ENCODE measurements around the gene FOXJ2. TPM values are rescaled to one million over a fixed set of nuclear protein-coding genes. Genes with fewer than 3 reads are reported as not detected.
"Not testable (repeated sequence)": the region's sequence is repeated elsewhere in the genome, so short reads cannot be mapped to it uniquely, and the experiment has no call there.

The FOXJ2 gene
- total and polyA plus RNA-seq, 7 donors: 2.8 to 17.1 (median 12.5) TPM

- Histone ChIP-seq H3K4me1 (no peaks in the 10 kb centered on the region), H3K27me3 (peaks cover 0 to 38% (median 3%) of the 10 kb centered on the region in 3 donors), H3K9me3 (no peaks in the 10 kb centered on the region), H3K4me3 (no peak overlapping the region), H3K36me3 (no peaks in the 10 kb centered on the region), H3K27ac (no peak overlapping the region)
- TF ChIP-seq POLR2AphosphoS5 (IDR thresholded peaks at IDR 0.05) (no peak), CTCF (IDR thresholded peaks at IDR 0.05) (no peak), POLR2A (IDR thresholded peaks at IDR 0.05) (no peak), EP300 (IDR thresholded peaks at IDR 0.05) (no peak)
- WGBS, 2 donors: 69 to 91% methylated on average over 7 of the region's 7 CpGs
- intact Hi-C loops (cut with DNase I): no loop called here
- DNase-seq: no peak
These were observed 21.2 kb upstream of the FOXJ2 start for GRCh38 chr12:8011331-8011730.

- Histone ChIP-seq H3K27me3 (peaks cover under 1 to 53% (median 9%) of the 10 kb centered on the region in 3 donors), H3K4me3 (no peak overlapping the region), H3K27ac (no peak overlapping the region), H3K4me1 (no peaks in the 10 kb centered on the region), H3K36me3 (no peaks in the 10 kb centered on the region), H3K9me3 (no peaks in the 10 kb centered on the region)
- 73 to 90% methylated on average over 7 of the region's 7 CpGs for WGBS, 2 donors
- no peak for TF ChIP-seq CTCF (IDR thresholded peaks at IDR 0.05)
- no peak for DNase-seq
- intact Hi-C loops (cut with DNase I): no loop called here
These were observed 19.7 kb upstream of the FOXJ2 start for GRCh38 chr12:8012651-8013309.

GRCh38 chr12:8014836-8015235 is 17.7 kb upstream of the FOXJ2 start:
- 51 to 75% methylated on average over 18 of the region's 18 CpGs for WGBS, 2 donors
- TF ChIP-seq CTCF (IDR thresholded peaks at IDR 0.05) (no peak), EP300 (IDR thresholded peaks at IDR 0.05) (no peak), POLR2A (IDR thresholded peaks at IDR 0.05) (no peak), POLR2AphosphoS5 (IDR thresholded peaks at IDR 0.05) (no peak)
- Histone ChIP-seq H3K36me3 (no peaks in the 10 kb centered on the region), H3K9me3 (no peaks in the 10 kb centered on the region), H3K27me3 (peaks cover 10 to 73% (median 24%) of the 10 kb centered on the region in 3 donors), H3K27ac (no peak overlapping the region), H3K4me1 (peaks cover 0 to 13% (median 10%) of the 10 kb centered on the region in 4 donors), H3K4me3 (no peak overlapping the region)
- no peak for DNase-seq
- intact Hi-C loops (cut with DNase I): no loop called here

GRCh38 chr12:8018213-8018612 is 14.3 kb upstream of the FOXJ2 start:
- H3K9me3 ChIP-seq; H3K36me3 ChIP-seq; DNase-seq; intact Hi-C loops (cut with DNase I); H3K27ac ChIP-seq: not testable (repeated sequence)
- H3K4me1 ChIP-seq: peaks cover 0 to 13% (median 10%) of the 10 kb centered on the region in 4 donors
- 64 to 65% methylated on average over 16 of the region's 16 CpGs for WGBS, 2 donors
- H3K27me3 ChIP-seq: peaks cover 10 to 58% (median 21%) of the 10 kb centered on the region in 3 donors
- H3K4me3 ChIP-seq: peak overlapping the region in 2 of 4 donors; percentile 33 to 34

- peak overlapping the region in 2 of 4 donors; percentile 33 to 34 for H3K4me3 ChIP-seq
- peaks cover 0 to 13% (median 10%) of the 10 kb centered on the region in 4 donors for H3K4me1 ChIP-seq
- H3K27me3 ChIP-seq: peaks cover 10 to 57% (median 21%) of the 10 kb centered on the region in 3 donors
- intact Hi-C loops (cut with DNase I): no loop called here
- H3K9me3 ChIP-seq: no peaks in the 10 kb centered on the region
- WGBS, 2 donors: 3 to 5% methylated on average over 58 of the region's 58 CpGs
- no peaks in the 10 kb centered on the region for H3K36me3 ChIP-seq
- TF ChIP-seq CTCF (IDR thresholded peaks at IDR 0.05) (no peak), POLR2AphosphoS5 (IDR thresholded peaks at IDR 0.05) (no peak), EP300 (IDR thresholded peaks at IDR 0.05) (no peak), POLR2A (IDR thresholded peaks at IDR 0.05) (no peak)
- H3K27ac ChIP-seq: no peak overlapping the region
- no peak for DNase-seq
These were observed 13.6 kb upstream of the FOXJ2 start for GRCh38 chr12:8018666-8019581.

Data from sigmoid colon (tissue), 7 donors.